HEK293T (cell line): ENCODE measurements around the gene TEX11.

Source experiments
- ARNT ChIP-seq: fragments of 450-650 bp; IDR thresholded peaks from 2 replicates; pipeline ENCODE4 v1.6.1; 2017; ENCODE audit warnings: mild to moderate bottlenecking
- BHLHE40 ChIP-seq: fragments of 450-650 bp; IDR thresholded peaks from 2 replicates; pipeline ENCODE4 v1.6.1; 2016; ENCODE audit warnings: mild to moderate bottlenecking, moderate library complexity, borderline replicate concordance
- CTBP1 ChIP-seq: fragments of 450-650 bp; IDR thresholded peaks from 2 replicates; pipeline ENCODE4 v1.6.1; 2016; ENCODE audit warnings: borderline replicate concordance
- FOXA1 ChIP-seq: fragments of 450-650 bp; IDR thresholded peaks from 2 replicates; pipeline ENCODE4 v1.6.1; 2016; ENCODE audit warnings: mild to moderate bottlenecking
- FOXK2 ChIP-seq: fragments of 450-650 bp; IDR thresholded peaks from 2 replicates; pipeline ENCODE4 v1.6.1; 2016; ENCODE audit warnings: mild to moderate bottlenecking
- FOXM1 ChIP-seq: fragments of 450-650 bp; IDR thresholded peaks from 2 replicates; pipeline ENCODE4 v1.6.1; 2017; ENCODE audit warnings: mild to moderate bottlenecking, borderline replicate concordance
- HDGF ChIP-seq: fragments of 450-650 bp; IDR thresholded peaks from 2 replicates; pipeline ENCODE4 v1.6.1; 2017; ENCODE audit warnings: antibody characterized with exemption, borderline replicate concordance
- LEF1 ChIP-seq: fragments of 450-650 bp; IDR thresholded peaks from 2 replicates; pipeline ENCODE4 v1.6.1; 2017; ENCODE audit warnings: mild to moderate bottlenecking, borderline replicate concordance
- NFRKB ChIP-seq: fragments of 450-650 bp; IDR thresholded peaks from 2 replicates; pipeline ENCODE4 v1.6.1; 2016; ENCODE audit warnings: mild to moderate bottlenecking, moderate library complexity
- SP1 ChIP-seq: fragments of 450-650 bp; IDR thresholded peaks from 2 replicates; pipeline ENCODE4 v1.6.1; 2017
- SUZ12 ChIP-seq: fragments of 450-650 bp; IDR thresholded peaks from 2 replicates; pipeline ENCODE4 v1.6.1; 2016; ENCODE audit warnings: mild to moderate bottlenecking
- TARDBP ChIP-seq: fragments of 450-650 bp; IDR thresholded peaks from 2 replicates; pipeline ENCODE4 v1.6.1; 2016
- ZNF384 ChIP-seq: fragments of 450-650 bp; IDR thresholded peaks from 2 replicates; pipeline ENCODE4 v1.6.1; 2016

DNA sequence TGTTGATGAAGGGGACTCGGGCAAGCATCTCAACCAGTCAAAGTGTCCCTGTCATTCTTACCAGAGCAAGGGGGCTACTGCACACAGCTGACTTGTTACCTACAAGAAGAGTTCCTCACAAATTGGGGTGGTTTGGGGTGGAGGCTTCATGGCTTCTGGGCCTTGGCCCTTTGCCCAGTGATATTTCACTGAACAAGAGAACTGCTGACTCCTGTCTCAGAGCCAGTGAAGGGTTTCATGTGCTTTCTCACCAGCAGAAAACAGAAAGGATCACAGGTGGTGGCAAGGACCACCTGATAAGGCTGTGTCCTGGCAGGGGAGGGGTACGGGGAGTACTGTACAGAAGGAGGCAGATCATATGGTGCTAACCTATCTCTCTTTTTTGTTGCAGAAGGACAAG, 410.4 kb downstream of the TEX11 start:
- TF ChIP-seq ZNF384 = no peak
- TF ChIP-seq SP1 = no peak
- TF ChIP-seq FOXA1 = no peak
- TF ChIP-seq FOXK2 = no peak
- no peak for TF ChIP-seq ARNT
- TF ChIP-seq FOXM1 = no peak
- TF ChIP-seq NFRKB = no peak
- no peak for TF ChIP-seq TARDBP
- no peak for TF ChIP-seq SUZ12
- TF ChIP-seq BHLHE40 = no peak
- no peak for TF ChIP-seq LEF1
- TF ChIP-seq CTBP1 = no peak
- TF ChIP-seq HDGF = no peak
